Panc1 (cell line): ENCODE data around the gene ARGLU1.

Experiments used
- CTCF ChIP-seq: fragments of 450-650 bp; IDR thresholded peaks from 2 replicates; pipeline ENCODE4 v1.5.1; 2017; ENCODE audit warnings: mild to moderate bottlenecking
- POLR2AphosphoS5 ChIP-seq: IDR thresholded peaks from 2 replicates; pipeline ENCODE4 v1.6.1; 2012; ENCODE audit warnings: mild to moderate bottlenecking, low read depth, low read length, moderate library complexity
- SIN3A ChIP-seq: IDR thresholded peaks from 2 replicates; pipeline ENCODE4 v1.6.1; 2012; ENCODE audit warnings: low read depth, mild to moderate bottlenecking, low read length, moderate library complexity, borderline replicate concordance; ENCODE audit not compliant: insufficient read depth
- TCF7L2 ChIP-seq: IDR thresholded peaks from 2 replicates; pipeline ENCODE4 v1.6.1; 2011; ENCODE audit warnings: mild to moderate bottlenecking, low read depth, low read length, inconsistent platforms
- TF ChIP-seq, protein P1 (sequence below), 2 experiments: IDR thresholded peaks; 2 replicates each; pipeline ENCODE4 v1.6.1; 2011 to 2012; ENCODE audit warnings: low read depth in 2 of 2, control low read depth in 1 of 2, low read length in 1 of 2, mild to moderate bottlenecking in 1 of 2, moderate library complexity in 1 of 2; ENCODE audit not compliant: insufficient read depth in 1 of 2

DNA sequence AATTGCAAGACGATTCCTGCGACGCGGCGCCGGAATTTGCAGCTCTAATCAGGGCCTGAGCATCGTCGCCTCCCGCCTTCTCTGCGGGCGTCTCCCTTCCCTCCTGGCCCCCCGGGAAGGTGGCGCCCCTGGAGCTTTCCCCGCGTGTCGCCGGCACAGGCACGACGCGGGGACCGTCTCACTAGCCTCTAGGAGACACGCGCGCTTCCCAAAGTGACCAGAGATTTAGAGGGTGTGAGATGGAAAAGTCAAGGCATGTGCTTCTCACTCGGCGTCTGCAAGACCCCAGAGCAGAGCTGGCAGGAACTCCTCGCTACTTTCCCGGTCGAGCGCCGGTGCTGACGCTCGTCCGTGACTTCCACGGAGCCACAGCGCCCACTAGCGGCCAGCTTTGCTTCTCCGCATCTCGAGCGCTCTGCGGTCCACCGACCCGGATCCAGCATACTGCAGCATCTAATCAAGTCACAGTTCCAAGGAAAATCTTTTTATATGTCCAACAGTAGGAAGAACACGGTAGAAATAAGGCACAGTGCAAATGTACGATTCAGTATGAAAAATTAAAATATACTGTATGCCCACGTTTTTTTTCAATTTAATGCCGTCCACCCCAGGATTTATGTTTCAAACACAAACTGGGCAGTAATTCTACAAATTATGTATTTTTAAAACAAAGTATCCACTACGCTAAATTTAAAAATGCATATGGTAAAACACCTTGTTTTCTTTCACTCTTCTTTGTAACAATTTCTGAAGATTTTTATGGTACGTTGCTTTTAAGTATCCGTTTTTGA, 31.5 kb downstream of the ARGLU1 start:
- TF ChIP-seq CTCF: peak; percentile 85
- TF ChIP-seq, protein P1, sequence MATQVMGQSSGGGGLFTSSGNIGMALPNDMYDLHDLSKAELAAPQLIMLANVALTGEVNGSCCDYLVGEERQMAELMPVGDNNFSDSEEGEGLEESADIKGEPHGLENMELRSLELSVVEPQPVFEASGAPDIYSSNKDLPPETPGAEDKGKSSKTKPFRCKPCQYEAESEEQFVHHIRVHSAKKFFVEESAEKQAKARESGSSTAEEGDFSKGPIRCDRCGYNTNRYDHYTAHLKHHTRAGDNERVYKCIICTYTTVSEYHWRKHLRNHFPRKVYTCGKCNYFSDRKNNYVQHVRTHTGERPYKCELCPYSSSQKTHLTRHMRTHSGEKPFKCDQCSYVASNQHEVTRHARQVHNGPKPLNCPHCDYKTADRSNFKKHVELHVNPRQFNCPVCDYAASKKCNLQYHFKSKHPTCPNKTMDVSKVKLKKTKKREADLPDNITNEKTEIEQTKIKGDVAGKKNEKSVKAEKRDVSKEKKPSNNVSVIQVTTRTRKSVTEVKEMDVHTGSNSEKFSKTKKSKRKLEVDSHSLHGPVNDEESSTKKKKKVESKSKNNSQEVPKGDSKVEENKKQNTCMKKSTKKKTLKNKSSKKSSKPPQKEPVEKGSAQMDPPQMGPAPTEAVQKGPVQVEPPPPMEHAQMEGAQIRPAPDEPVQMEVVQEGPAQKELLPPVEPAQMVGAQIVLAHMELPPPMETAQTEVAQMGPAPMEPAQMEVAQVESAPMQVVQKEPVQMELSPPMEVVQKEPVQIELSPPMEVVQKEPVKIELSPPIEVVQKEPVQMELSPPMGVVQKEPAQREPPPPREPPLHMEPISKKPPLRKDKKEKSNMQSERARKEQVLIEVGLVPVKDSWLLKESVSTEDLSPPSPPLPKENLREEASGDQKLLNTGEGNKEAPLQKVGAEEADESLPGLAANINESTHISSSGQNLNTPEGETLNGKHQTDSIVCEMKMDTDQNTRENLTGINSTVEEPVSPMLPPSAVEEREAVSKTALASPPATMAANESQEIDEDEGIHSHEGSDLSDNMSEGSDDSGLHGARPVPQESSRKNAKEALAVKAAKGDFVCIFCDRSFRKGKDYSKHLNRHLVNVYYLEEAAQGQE (IDR thresholded peaks at IDR 0.05; ENCODE audit: insufficient read depth in 1 of 2, low read depth in 2 of 2, low read length in 1 of 2): no peak
- no peak for TF ChIP-seq POLR2AphosphoS5
- TF ChIP-seq TCF7L2: no peak
- TF ChIP-seq SIN3A: no peak
